Rectal smooth muscle tissue (tissue), 1 donor: Measurements from ENCODE around the gene KCNAB1.
"Not testable (repeated sequence)": the region's sequence is repeated elsewhere in the genome, so short reads cannot be mapped to it uniquely, and the experiment has no call there.

ENCODE experiments used
- H3K27ac ChIP-seq: one replicate; pipeline ENCODE4 v1.7.0; 2013; ENCODE audit warnings: low read depth, low read length, inconsistent platforms
- H3K27me3 ChIP-seq: one replicate; pipeline ENCODE4 v1.7.0; 2013; ENCODE audit warnings: low read length; ENCODE audit not compliant: control insufficient read depth, insufficient read depth
- H3K36me3 ChIP-seq: one replicate; pipeline ENCODE4 v1.7.0; 2013; ENCODE audit warnings: low read length; ENCODE audit not compliant: control insufficient read depth, insufficient read depth
- H3K4me1 ChIP-seq: one replicate; pipeline ENCODE4 v1.7.0; 2013; ENCODE audit warnings: low read length; ENCODE audit not compliant: control insufficient read depth, insufficient read depth
- H3K4me3 ChIP-seq: one replicate; pipeline ENCODE4 v1.7.0; 2013; ENCODE audit warnings: low read length
- H3K9ac ChIP-seq: one replicate; pipeline ENCODE4 v1.7.0; 2013; ENCODE audit warnings: low read length

Gene KCNAB1

GRCh38 chr3:156120528-156121251 lies at the start of gene KCNAB1:
TSS of gene KCNAB1 (plus strand) at chr3:156120578.
- Histone ChIP-seq H3K27ac (no peak within 1 kb of the TSS), H3K27me3 (no peaks in the 10 kb centered on the region), H3K4me1 (no peaks in the 10 kb centered on the region), H3K9ac (no peak within 1 kb of the TSS), H3K36me3 (no peaks in the 10 kb centered on the region), H3K4me3 (no peak within 1 kb of the TSS)

DNA sequence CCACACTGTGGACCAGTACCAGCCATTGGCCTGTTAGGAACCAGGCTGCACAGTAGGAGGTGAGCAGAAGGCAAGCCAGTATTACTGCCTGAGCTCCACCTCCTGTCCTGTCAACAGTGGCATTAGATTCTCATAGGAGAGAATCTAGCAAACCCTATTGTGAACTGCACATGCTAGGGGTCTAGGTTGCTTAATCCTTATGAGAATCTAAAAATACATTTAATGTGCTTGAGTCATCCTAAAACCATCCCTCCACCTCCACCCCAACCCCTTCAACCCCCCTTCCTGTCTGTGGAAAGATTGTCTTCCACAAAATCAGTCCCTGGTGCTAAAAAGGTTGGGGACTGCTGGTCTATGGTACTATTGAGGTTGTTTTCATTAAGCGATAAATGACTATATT lies 49.3 kb upstream of the KCNAB1 start:
- Histone ChIP-seq H3K9ac (no peak overlapping the region), H3K27me3 (no peaks in the 10 kb centered on the region), H3K4me3 (no peak overlapping the region), H3K27ac (no peak overlapping the region), H3K36me3 (no peaks in the 10 kb centered on the region), H3K4me1 (no peaks in the 10 kb centered on the region)

GRCh38 chr3:156072950-156073657 lies 47.3 kb upstream of the KCNAB1 start:
- not testable (repeated sequence) for H3K27me3 ChIP-seq, H3K27ac ChIP-seq, H3K4me3 ChIP-seq, H3K4me1 ChIP-seq, H3K36me3 ChIP-seq, H3K9ac ChIP-seq

DNA sequence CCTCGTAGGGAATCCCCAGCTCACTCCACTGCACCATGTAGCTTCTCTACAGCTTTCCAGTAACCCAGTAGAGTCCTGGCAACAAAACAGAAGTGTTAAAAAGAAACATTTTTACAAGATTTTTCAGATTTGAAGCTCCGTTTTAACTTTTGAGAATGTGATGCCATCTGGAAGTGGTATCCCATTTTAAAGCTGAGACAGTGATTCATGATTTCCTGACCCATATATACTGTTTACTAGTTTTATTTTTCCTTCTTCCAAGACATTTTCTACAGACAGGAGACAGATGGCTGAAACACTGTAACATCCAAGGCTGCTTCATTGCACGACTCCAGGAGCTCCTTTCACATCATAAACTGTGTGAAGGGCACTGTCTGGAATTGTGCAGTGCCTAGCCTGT lies 30.3 kb upstream of the KCNAB1 start:
- Histone ChIP-seq H3K36me3 (no peaks in the 10 kb centered on the region), H3K27me3 (no peaks in the 10 kb centered on the region), H3K9ac (no peak overlapping the region), H3K27ac (no peak overlapping the region), H3K4me3 (no peak overlapping the region), H3K4me1 (no peaks in the 10 kb centered on the region)

DNA sequence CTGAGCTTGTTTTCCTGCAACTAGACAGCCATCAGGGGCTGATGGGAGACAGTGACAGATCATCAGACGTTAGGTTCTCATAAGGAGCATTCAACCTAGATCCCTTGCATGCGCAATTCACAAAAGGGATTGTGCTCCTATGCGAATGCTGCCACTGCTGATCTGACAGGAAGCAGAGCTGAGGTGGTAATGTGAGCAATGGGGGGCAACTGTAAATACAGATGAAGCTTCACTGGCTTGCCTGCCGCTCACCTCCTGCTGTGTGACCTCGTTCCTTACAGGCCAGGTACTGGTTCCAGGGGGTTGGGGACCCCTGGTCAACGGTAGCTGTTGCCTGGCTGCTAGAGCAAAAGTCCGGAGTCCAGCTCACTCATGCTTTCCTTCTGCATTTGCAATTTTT lies 26.4 kb upstream of the KCNAB1 start:
- Histone ChIP-seq H3K27me3 (no peaks in the 10 kb centered on the region), H3K4me3 (no peak overlapping the region), H3K9ac (no peak overlapping the region), H3K27ac (no peak overlapping the region), H3K36me3 (no peaks in the 10 kb centered on the region), H3K4me1 (no peaks in the 10 kb centered on the region)

DNA sequence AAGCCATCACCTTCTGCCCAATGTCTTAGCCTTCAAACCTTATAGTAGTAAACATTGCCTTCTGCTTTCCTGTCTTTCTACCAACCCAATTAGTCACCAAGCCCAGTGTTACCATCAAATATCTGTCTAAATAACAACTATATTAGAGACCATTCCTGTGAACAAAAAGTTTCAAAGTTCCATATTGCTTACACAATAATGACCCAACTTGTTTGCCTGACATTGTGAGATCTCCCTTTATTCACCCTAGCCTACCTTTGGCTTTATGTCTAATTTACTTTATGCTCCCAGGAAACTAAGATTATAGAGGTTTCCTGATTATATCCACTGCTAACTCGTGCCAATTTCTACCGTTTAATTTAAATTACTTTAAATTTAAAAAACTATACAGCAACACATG lies 26.0 kb upstream of the KCNAB1 start:
- H3K4me3 ChIP-seq = no peak overlapping the region
- H3K36me3 ChIP-seq = no peaks in the 10 kb centered on the region
- no peaks in the 10 kb centered on the region for H3K4me1 ChIP-seq
- H3K27me3 ChIP-seq = no peaks in the 10 kb centered on the region
- H3K27ac ChIP-seq = no peak overlapping the region
- no peak overlapping the region for H3K9ac ChIP-seq

DNA sequence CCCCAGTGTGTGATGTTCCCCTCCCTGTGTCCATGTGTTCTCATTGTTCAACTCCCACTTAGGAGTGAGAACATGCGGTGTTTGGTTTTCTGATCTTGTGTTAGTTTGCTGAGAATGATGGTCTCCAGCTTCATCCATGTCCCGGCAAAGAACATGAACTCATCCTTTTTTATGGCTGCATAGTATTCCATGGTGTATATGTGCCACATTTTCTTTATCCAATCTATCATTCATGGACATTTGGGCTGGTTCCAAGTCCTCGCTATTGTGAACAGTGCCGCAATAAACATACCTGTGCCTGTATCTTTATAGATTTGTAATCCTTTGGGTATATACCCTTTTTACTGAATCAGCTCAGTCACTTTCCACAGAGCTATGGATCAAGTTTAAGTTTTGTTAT lies 24.7 kb upstream of the KCNAB1 start:
- not testable (repeated sequence) for H3K4me1 ChIP-seq, H3K36me3 ChIP-seq, H3K27me3 ChIP-seq, H3K4me3 ChIP-seq, H3K27ac ChIP-seq, H3K9ac ChIP-seq

GRCh38 chr3:156098437-156099035 lies 21.8 kb upstream of the KCNAB1 start:
- Histone ChIP-seq H3K4me1 (no peaks in the 10 kb centered on the region), H3K4me3 (no peak overlapping the region), H3K27me3 (no peaks in the 10 kb centered on the region), H3K27ac (no peak overlapping the region), H3K9ac (no peak overlapping the region), H3K36me3 (no peaks in the 10 kb centered on the region)

DNA sequence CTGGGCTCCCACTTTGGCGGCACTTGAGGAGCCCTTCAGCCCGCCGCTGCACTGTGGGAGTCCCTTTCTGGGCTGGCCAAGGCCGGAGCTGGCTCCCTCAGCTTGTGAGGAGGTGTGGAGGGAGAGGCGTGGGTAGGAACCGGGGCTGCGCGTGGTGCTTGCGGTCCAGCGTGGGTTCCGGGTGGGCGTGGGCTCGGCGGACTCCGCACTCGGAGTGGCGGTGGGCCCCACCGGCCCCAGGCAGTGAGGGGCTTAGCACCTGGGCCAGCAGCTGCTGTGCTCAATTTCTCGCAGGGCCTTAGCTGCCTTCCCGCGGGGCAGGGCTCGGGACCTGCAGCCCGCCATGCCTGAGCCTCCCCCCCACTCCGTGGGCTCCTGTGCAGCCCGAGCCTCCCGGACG lies 21.0 kb upstream of the KCNAB1 start:
- H3K27ac ChIP-seq, H3K27me3 ChIP-seq, H3K36me3 ChIP-seq, H3K4me1 ChIP-seq, H3K4me3 ChIP-seq, H3K9ac ChIP-seq: not testable (repeated sequence)

DNA sequence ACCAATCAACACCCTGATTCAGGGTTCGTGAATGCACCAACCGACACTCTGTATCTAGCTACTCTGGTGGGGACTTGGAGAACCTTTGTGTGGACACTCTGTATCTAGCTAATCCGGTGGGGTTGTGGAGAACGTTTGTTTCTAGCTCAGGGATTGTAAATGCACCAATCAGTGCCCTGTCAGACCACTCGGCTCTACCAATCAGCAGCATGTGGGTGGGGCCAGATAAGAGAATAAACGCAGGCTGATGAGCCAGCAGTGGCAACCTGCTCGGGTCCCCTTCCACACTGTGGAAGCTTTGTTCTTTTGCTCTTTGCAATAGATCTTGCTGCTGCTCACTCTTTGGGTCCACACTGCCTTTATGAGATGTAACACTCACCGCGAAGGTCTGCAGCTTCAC lies 20.4 kb upstream of the KCNAB1 start:
- H3K27ac ChIP-seq, H3K27me3 ChIP-seq, H3K4me1 ChIP-seq, H3K4me3 ChIP-seq, H3K36me3 ChIP-seq, H3K9ac ChIP-seq: not testable (repeated sequence)

DNA sequence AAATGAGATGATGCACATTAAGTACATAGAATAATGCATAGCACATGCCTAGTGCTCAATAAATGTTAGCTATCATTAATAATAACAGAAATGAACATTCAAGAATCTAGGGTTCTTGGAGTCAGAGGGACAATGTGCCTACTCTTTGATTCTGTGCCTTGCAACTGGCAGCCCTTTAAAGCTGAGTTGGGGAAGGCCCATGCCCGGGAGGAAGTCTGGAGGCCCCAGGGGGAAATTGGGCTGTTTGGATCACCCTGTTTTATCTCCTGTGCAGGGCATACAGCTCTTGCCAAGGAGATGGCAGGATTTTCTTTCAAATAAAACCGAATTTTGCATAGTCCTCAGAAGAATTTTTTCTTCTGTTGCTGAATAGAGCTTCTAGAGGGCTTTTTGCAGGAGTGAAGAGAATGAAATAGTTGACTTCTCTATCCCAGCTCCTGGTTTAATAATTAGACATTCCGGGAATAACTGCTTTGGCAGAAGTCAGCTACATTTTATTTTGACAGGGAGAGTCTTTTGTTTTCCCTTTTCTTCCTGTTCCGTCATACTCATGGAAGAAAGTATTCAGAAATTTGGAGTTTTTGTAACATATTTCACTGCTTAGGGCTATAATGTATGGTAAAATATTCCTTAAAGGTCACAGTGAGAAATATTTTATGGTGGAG lies 18.0 kb upstream of the KCNAB1 start:
- Histone ChIP-seq H3K36me3 (no peaks in the 10 kb centered on the region), H3K9ac (no peak overlapping the region), H3K27me3 (no peaks in the 10 kb centered on the region), H3K27ac (no peak overlapping the region), H3K4me1 (no peaks in the 10 kb centered on the region), H3K4me3 (no peak overlapping the region)

- no peak overlapping the region for H3K27ac ChIP-seq
- H3K4me3 ChIP-seq = no peak overlapping the region
- no peaks in the 10 kb centered on the region for H3K27me3 ChIP-seq
- H3K36me3 ChIP-seq = no peaks in the 10 kb centered on the region
- no peaks in the 10 kb centered on the region for H3K4me1 ChIP-seq
- H3K9ac ChIP-seq = no peak overlapping the region
Observed at GRCh38 chr3:156106721-156107373, 13.5 kb upstream of the KCNAB1 start.
